Midbrain (tissue), 1 donor: ENCODE measurements around the gene MYLK4.
"Not testable (repeated sequence)": the region's sequence is repeated elsewhere in the genome, so short reads cannot be mapped to it uniquely, and the experiment has no call there.

Experiments used
- DNase-seq: peaks from one replicate; lab custom pipeline; 2025; lab: John Stamatoyannopoulos, UW

Gene MYLK4

DNA sequence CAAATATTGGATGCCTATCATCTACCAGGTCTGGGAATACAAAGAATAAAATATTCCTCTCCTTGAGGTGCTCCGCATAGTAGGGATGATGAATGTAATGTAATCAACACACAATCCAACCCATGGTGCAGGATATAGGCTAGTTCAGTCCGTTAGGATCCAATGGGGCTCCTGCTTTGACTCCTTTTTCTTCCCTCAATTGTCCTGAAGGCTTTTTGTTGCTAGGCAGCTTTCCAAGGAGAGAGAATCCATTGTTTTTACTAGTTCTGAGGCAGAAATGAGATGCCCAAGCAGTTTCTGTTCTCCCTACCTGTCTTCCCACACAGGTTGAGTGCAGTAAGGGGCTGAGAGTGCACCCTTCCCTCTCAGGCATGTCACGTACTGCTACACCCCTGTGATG lies 26.5 kb upstream of the MYLK4 start:
- DNase-seq, result no peak

DNA sequence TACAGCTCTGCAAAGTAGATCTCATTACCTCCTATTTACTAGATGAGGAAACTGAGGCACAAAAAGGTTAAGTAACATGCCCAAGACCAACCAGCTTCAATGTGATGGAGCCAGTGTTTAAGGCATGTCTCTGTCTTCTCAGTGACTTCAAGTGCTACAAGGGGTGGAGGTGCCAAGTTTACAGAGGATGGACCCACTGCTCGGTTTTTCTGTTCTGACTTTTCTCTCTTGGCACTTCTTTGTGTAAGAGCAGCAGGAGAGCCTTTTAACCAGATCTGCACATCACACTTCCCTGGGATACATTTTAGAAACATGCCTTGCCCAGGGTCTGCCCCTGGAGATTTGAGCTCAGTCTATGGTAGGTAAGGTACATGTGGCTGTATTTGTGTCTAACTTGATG lies 24.3 kb upstream of the MYLK4 start:
- DNase-seq, result no peak

DNA sequence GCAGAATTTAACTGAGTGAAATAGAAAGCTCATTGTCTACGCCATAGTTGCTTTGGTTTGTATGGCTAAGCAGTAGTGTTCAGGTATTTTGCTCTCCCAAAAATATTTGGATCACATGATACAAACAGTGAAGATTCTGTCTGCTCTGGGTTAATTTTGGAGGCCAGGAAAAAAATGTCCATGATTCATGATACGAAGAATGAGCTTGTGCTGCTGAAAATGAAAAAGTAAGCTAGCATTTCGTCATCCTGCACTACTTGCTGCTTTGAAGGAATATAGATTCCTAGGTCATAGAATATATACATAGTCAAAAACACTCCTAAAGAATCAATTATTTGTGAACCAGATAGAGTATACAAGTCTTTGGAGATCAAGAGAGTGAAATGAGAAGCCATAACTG lies 22.7 kb upstream of the MYLK4 start:
- DNase-seq, result no peak

DNA sequence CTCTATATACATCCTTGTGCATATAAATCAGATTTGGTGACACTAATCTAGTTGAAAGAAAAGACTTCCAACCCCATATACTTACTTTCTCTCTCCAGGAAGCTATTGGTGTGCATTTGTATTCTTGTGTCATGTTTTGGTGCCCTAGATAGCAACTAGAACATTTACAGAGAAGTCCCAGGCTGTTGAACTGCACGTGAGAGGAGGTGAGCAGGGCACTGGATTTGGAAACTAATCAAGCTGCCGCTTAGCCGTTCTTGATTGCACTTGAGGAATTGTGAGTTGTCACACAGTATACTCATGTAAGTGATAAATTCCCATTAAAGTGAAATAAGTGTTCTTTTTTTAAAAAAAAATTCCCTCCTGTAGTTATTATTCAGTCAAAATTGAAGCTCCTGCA lies 22.1 kb upstream of the MYLK4 start:
- no peak for DNase-seq

DNA sequence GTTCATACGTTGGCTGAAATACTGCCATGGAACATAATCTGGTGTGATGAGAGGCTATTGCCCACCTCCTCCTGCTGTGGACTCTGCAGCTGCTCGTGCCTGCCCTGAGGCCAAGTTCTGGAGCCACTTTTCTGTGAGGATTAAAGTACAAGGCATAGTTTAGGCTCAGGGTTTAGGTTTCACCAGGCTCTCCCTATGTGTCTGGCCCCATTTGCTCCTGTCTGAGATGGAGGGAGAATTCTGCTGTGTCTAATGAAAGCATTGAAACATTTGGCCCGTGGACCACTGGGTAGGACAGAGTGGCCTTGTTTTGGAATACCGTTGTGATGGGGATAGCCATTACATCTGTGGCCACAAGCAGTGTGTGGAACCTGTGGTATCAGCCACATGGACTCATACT lies 20.4 kb upstream of the MYLK4 start:
- no peak for DNase-seq

DNA sequence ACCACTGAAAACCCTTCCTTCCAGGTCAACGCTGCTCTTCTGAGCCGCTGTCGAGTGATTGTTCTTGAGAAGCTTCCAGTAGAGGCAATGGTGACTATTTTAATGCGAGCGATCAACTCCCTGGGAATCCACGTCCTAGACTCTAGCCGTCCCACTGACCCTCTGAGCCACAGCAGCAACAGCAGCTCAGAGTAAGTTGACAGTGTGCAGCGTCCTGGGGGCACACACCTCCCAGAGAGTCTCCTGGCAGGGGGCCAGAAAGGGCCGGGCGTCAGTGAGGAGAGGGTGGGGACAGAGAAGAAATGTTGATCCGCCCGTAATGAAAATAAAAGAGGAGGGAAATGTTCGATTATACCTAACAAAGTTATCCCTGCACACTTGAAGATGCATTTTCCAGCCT lies 19.4 kb upstream of the MYLK4 start:
- no peak for DNase-seq

DNA sequence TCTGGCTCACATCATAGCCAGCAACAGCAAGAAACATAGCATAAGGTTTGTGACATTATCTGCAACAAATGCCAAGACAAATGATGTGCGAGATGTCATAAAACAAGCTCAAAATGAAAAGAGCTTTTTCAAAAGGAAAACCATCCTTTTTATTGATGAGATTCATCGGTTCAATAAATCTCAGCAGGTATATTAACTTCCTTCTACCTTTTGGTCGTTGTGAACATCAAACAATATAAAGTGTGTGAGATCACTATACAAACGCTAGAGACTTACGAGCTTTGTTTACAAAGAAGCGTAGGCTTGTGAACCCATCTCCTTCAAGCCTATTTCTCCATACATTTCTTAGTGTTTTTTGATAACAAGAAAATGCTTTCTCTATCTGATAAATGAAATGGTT lies 18.0 kb upstream of the MYLK4 start:
- no peak for DNase-seq

DNA sequence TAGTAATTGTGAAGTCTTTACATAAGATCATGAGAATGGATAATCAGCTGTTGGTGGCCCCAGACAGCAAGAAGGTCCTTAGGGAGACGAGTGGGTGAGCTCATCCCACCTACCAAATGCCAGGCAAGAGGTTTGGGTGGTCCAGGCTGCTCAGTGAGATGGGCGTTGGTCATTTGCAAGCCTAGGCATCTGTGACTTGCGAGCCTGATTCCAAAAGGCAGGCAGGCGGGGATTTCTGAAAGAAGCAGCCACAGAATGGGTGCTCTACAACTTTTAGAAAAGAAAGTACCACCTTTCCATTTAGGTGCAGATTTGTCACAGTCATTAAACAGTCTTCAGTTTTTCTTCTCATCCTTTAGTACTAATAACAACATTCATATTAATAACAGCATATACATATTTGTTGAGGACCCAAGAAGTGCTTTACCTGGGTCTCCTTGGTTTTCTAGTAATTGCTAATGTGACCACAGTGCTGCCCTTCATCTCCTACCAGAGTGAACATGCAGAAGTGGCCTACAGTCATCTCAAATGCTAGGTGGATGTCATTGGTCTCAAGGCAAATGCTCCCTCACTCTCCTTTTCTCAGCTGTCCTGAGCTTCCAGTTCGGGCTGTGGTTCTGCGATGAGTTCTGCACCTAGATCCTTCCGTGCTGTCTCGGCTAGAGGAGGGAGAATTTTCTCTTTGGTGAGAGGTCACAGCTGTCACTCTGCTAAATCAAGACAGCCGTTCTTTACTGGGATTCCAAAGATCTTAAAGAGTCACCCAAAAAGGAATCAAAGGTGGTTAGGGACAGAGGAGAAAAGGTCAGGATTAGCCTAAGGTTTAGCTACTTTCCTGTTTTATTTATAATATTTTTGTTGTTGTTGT lies 17.2 kb upstream of the MYLK4 start:
- DNase-seq, result no peak

DNA sequence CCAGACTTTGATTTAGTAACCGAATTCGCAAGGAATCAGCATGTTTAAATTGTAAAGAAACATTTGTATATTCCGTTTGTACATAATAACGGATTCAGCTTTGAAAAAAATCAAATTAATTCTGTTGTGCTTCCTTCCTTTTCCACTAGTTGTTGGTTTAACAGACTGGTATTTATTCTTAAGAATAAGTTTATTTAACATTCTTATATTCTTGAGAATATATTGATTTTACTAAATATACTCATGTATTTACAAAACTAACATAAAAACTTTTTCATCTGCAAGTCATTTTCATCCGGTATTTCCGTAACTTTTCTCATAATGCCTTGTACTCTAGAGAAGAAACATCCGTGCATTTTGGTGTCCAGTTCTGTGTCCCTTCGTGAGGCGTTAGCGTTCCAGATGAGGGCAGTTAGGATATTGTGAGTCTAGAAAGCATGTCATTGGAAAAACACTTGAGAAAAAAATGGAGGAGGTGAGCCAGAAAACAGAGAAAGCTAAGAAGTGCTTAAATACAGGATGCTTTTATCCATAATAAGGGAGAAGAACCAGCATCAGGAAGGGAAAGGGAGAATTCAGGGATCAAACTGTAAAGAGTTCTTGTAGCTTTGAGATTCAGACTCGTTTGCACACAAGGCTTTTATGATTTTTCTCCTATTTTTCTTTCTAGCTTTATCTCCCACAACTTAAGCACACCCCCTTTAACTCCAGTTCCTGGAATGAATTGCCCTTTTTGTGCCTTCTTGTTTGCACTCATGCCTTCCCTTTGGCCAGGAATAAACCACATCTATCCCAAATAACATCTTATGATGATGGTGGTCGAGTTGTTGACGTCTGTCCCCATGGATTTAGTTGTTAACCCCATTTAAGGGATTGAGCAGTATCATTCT lies 16.3 kb upstream of the MYLK4 start:
- DNase-seq, result no peak

DNA sequence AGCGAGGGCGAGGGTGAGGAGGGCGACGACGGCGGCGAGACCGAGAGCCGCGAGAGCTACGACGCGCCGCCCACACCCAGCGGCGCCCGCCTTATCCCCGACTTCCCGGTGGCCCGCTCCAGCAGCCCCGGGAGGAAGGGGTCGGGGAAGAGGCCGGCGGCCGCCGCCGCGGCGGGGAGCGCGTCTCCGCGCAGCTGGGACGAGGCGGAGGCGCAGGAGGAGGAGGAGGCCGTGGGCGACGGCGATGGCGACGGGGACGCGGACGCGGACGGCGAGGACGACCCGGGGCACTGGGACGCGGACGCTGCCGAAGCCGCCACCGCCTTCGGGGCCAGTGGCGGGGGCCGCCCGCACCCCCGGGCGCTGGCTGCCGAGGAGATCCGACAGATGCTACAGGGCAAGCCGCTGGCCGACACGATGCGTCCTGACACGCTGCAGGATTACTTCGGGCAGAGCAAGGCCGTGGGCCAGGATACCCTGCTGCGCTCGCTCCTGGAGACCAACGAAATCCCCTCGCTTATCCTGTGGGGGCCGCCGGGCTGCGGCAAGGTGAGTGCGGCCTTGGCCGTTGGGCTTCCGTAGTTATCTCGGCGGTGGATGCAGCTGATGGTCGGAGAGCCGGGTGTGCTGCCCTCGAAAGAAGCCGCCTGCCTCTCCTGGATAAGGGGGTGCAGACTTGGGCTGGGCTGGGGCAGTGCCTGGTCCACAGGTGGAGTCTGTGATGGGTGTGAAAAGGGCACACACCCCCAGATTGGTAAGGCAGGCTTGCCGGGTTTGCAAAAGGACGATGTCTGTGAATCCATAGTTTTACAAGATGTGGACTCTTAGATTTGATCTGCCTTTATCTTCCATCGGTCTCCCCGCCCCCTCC lies 15.4 kb upstream of the MYLK4 start:
- DNase-seq, result no peak

DNA sequence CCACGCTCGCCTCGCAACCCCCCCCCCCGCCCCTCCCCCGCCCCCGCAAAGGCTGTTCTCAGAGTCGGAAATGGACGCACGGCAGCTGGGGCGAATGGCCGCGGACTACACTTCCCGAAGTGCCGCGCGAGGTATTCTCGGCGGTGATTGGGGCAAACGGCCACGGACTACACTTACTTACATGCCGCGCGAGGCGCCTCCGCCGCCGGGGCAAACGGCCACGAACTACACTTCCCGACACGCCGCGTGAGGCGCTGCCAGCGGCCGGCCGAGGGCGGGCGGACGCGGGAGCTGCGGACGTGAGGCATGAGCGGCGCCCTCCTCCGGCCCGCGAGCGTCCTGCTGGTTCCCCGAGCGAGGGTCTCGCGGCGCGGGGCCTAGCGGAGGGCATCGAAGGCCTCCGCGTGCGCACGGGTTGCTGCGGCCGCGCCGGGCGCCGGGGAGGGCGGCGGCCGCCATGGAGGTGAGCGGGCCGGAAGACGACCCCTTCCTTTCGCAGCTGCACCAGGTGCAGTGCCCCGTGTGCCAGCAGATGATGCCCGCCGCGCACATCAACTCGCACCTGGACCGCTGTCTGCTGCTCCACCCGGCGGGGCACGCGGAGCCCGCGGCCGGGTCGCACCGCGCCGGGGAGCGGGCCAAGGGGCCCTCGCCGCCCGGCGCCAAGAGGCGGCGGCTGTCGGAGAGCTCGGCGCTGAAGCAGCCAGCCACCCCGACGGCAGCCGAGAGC lies 14.6 kb upstream of the MYLK4 start, which contains the start of gene WRNIP1:
Gene WRNIP1, plus strand, starts transcription at position 228 of the 730 bp plus-strand sequence. Its CDS starts 230 bp downstream, at position 458.
- DNase-seq, result peak; percentile 99

DNA sequence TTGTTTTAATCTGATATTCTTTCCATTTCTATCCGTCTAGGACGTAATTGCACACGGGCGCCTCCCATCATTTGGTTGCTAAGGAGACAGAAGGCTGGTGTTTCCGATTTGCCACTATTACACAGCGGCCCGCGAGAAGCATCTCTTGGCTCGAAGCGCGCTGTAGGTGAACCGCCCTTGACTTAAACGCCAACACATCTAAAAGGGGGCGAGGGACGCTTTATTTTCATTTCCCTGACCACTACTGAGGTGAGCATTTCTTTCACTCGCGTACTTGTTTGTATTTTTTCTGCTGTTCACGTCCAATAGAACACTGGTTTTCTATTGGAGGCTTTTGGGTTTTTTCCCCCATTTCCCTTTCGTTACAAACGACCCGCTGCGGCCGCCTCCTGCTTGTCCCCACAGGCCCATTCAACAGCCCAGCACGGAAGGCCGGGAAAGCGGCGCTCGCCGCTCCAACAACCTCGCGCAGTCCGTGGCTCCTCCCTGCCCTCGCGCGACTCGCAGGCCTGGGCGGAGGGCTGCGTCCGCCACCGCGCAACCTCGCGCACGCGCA lies 14.0 kb upstream of the MYLK4 start:
- DNase-seq, result peak; percentile 84

DNA sequence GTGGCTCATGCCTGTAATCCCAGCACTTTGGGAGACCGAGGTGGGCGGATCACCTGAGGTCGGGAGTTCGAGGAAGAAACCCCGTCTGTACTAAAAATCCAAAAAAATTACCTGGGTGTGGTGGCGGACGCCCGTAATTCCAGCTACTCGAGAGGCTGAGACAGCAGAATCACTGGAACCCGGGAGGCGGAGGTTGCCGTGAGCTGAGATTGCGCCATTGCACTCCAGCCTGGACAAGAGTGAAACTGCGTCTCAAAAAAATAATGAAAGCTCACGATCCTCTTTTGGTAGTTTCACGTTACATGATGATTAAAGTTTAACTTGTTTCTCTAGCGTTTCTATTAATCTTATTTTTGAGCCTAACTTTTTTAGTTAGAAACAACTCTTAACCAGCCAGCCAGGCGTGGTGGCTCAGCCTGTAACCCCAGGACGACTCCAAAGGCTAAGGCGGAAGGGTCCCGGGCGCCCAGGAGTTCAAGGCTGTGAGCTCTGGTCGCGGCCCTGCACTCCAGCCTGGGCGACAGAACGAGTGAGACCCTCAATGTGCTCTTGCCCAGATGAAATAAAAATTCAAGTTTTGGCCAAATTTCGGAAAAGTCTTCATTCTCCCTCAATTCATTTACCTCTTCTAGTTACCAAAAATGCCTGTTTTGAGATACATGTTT lies 13.3 kb upstream of the MYLK4 start:
- DNase-seq, result no peak

DNA sequence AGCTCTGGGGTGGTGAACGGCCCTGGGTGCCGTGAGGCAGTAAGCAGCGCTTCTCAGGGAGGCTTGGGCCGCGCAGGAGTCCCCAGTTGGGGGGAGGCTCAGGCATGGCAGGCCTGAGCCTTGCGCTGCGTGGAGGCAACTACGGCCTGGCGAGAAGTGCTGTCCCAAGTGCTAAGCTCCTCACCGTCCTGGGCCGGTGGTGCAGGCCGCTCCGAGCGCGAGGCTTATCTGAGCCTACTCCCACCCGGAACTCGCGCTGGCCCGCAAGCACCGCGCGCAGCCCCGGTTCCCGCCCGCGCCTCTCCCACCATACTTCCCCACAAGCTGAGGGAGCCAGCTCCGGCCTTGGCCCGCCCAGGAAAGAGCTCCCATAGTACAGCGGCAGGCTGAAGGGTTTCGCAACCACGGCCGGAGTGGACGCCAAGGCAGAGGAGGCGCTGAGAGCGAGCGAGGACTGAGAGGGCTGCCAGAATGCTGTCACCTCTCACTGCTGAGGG lies 12.7 kb upstream of the MYLK4 start:
- DNase-seq, result no peak

DNA sequence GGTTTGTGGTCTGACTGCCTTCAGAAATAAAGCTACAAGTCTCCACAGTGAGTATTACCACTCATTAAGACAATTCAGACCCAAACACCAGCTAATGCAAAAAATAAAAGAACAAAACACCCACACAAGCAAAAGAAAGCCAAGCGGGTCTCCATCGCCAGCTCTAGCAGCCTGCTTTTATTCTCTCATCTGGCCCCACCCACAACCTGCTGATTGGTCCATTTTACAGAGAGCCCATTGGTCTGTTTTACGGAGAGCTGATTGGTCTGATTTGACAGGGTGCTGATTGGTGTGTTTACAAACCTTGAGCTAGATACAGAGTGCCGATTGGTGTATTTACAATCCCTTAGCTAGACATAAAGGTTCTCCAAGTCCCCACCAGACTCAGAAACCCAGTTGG lies 12.1 kb upstream of the MYLK4 start:
- DNase-seq, result not testable (repeated sequence)

DNA sequence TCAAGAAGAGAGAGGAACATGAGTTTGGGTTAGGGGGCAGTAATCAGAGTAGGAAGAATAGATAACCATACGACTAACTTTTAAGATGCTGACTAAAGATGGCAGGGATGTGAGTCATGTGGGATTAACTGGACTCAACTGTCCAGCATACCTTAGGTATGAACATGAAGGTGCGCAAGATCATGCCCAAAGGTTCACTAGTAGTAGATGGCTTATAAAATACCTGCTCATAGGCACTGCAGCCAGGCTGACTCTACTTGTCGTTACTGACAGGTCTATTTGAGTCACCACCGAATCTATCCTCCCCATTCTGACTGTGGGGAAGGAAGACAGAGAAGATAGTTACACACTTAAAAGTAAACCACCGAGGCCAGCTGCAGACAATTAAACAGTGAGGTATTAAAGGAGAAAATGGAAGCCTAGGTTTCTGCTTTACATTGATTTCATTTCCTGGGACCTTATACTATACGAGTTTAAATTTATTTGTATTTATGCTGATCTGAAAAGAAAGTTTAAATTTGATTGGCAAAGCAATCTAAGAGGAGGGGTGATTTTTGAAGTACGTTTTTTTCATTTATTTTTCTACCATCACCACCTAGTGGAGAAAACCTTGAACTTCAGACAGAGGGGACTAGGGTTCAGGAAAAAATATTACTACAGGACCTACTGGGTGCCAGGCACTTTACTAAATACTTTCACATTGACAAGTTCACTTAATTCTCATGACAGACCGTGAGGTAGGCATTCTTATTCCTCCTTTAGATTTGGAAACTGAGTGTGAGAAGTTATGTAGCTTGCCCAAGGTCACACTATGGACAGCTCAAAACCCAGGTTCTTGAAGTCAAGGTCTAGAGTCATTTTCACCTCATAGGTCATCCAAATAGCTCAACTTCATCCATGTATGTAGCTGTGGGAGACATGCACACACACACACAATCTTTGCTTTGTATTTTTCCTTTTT lies 10.4 kb upstream of the MYLK4 start:
- no peak for DNase-seq

DNA sequence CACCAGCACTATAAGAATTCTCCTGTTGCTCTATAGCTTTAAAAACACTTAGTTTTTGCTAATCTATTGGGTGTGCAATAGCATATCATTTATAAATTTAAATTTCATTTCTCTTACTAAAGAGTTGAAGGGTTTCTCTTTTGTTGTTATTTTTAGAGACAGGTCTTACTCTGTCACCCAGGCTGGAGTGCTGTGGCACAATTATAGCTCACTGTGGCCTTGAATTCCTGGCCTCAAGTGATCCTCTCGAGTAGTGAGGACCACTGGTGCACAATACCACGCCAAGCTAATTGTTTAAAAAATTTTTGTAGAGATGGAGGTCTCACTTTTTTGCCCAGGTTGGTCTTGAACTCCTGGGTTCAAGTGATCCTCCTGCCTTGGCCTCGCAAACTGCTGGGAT lies 8.3 kb upstream of the MYLK4 start:
- DNase-seq, result no peak

DNA sequence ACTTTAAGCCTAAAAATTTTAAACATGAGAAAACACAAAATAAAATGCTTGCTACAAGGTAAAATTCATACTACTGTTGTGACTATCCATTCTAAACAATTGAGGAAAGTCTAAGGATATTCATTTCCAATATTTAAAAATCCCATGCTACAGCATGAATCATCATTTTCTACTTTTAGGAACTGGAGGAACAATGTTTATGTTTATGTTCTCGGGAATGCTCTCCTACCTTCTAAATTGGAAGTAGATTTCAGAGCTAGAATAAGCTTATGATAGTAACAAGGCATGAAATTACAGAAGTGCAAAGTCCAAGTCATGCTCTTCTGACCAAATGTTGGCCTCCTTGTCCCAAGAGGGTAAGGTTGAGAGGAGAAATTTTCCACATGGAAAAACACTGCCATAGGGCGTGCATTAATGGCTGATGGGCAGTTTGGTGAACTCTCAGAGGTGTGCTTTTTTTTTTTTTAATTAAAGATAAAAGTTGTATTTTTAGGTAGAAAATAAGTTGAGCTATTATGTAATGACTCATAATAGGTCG lies 6.0 kb upstream of the MYLK4 start:
- no peak for DNase-seq

DNA sequence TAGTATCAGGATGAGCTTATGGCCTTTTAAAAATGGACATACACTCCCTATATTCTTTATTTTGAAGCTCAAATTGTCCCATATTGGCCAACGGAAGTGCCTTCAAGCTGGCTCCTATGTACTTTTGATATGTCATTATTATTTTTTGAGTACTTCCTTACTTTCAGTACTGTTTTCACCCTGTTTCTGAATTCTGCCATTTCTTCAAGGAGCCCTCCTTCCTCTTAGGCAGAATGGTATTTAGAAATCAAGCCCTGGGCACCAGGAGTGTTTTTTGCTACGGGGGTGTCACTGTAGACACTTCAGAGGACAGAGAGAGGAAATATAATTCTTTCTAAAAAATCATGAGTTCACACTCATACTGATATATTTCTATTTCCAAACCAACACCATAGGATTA lies 5.5 kb upstream of the MYLK4 start:
- DNase-seq, result no peak
